ENCODE results near the gene ACTN1.
A peak's percentile ranks its signal among the peaks of the same experiment; 100 is the strongest.

The ACTN1 gene

GRCh38 chr14:68958553-68958952 is 20.5 kb downstream of the ACTN1 start:
- peaks cover 3% of the 10 kb centered on the region for H3K27me3 Mint-ChIP-seq
- CTCF ChIA-PET = interaction anchor here (1.0 kb wide), 2 partner anchors 46 to 47 kb away, joined by 3 to 4 read pairs; no protein-coding TSS in a partner anchor
- no peak for DNase-seq
- H3K9me3 Mint-ChIP-seq = no peaks in the 10 kb centered on the region
- H3K36me3 Mint-ChIP-seq = peaks cover 19% of the 10 kb centered on the region
- H3K4me3 Mint-ChIP-seq = no peak overlapping the region
- no peak overlapping the region for H3K27ac Mint-ChIP-seq
- peaks cover 52% of the 10 kb centered on the region for H3K4me1 Mint-ChIP-seq

- Mint-ChIP-seq H3K27me3 (peaks cover 3% of the 10 kb centered on the region), H3K27ac (no peak overlapping the region), H3K4me1 (peaks cover 52% of the 10 kb centered on the region), H3K4me3 (no peak overlapping the region), H3K9me3 (no peaks in the 10 kb centered on the region), H3K36me3 (peaks cover 16% of the 10 kb centered on the region)
- DNase-seq = no peak
- CTCF ChIA-PET = interaction anchor here (1.0 kb wide), 1 partner anchor 46 kb away, joined by 3 read pairs; no protein-coding TSS in a partner anchor
These were observed 21.3 kb downstream of the ACTN1 start for GRCh38 chr14:68957775-68958174.

- Mint-ChIP-seq H3K4me1 (peaks cover 57% of the 10 kb centered on the region), H3K9me3 (no peaks in the 10 kb centered on the region), H3K36me3 (peaks cover 12% of the 10 kb centered on the region), H3K27ac (peak overlapping the region; percentile 39), H3K4me3 (no peak overlapping the region), H3K27me3 (peaks cover 3% of the 10 kb centered on the region)
- CTCF ChIA-PET = no interaction called here
- no peak for DNase-seq
These were observed 22.4 kb downstream of the ACTN1 start for GRCh38 chr14:68956724-68957123.

GRCh38 chr14:68955851-68956179 is 23.3 kb downstream of the ACTN1 start:
- CTCF ChIA-PET = interaction anchor here (1.0 kb wide), 1 partner anchor 44 kb away, joined by 3 read pairs; no protein-coding TSS in a partner anchor
- no peaks in the 10 kb centered on the region for H3K9me3 Mint-ChIP-seq
- H3K27ac Mint-ChIP-seq = no peak overlapping the region
- no peak overlapping the region for H3K4me3 Mint-ChIP-seq
- H3K36me3 Mint-ChIP-seq = peaks cover 12% of the 10 kb centered on the region
- peaks cover 65% of the 10 kb centered on the region for H3K4me1 Mint-ChIP-seq
- no peak for DNase-seq
- peaks cover 3% of the 10 kb centered on the region for H3K27me3 Mint-ChIP-seq

- no peak for DNase-seq
- peaks cover 65% of the 10 kb centered on the region for H3K4me1 Mint-ChIP-seq
- peaks cover 3% of the 10 kb centered on the region for H3K27me3 Mint-ChIP-seq
- no peak overlapping the region for H3K27ac Mint-ChIP-seq
- H3K9me3 Mint-ChIP-seq = no peaks in the 10 kb centered on the region
- H3K36me3 Mint-ChIP-seq = peaks cover 12% of the 10 kb centered on the region
- CTCF ChIA-PET = interaction anchor here (0.8 to 1.0 kb wide), 2 partner anchors 44 kb away, joined by 3 read pairs; no protein-coding TSS in a partner anchor
- no peak overlapping the region for H3K4me3 Mint-ChIP-seq
These were observed 23.8 kb downstream of the ACTN1 start for GRCh38 chr14:68955164-68955850.

- Mint-ChIP-seq H3K27me3 (no peaks in the 10 kb centered on the region), H3K4me1 (peaks cover 63% of the 10 kb centered on the region), H3K9me3 (no peaks in the 10 kb centered on the region), H3K36me3 (peaks cover 12% of the 10 kb centered on the region), H3K27ac (no peak overlapping the region), H3K4me3 (no peak overlapping the region)
- DNase-seq = no peak
- CTCF ChIA-PET = no interaction called here
These were observed 25.9 kb downstream of the ACTN1 start for GRCh38 chr14:68953196-68953555.

GRCh38 chr14:68952531-68953195 is 26.4 kb downstream of the ACTN1 start:
- no peak for DNase-seq
- no peak overlapping the region for H3K27ac Mint-ChIP-seq
- H3K36me3 Mint-ChIP-seq = peaks cover 12% of the 10 kb centered on the region
- no peaks in the 10 kb centered on the region for H3K27me3 Mint-ChIP-seq
- CTCF ChIA-PET = interaction anchor here (1.0 kb wide), 1 partner anchor 41 kb away, joined by 3 read pairs; no protein-coding TSS in a partner anchor
- no peaks in the 10 kb centered on the region for H3K9me3 Mint-ChIP-seq
- no peak overlapping the region for H3K4me3 Mint-ChIP-seq
- H3K4me1 Mint-ChIP-seq = peaks cover 63% of the 10 kb centered on the region

GRCh38 chr14:68951800-68952530 is 27.1 kb downstream of the ACTN1 start:
- no peak overlapping the region for H3K4me3 Mint-ChIP-seq

GRCh38 chr14:68951035-68951797 is 27.9 kb downstream of the ACTN1 start:
- DNase-seq = no peak
- peaks cover 56% of the 10 kb centered on the region for H3K4me1 Mint-ChIP-seq
- H3K9me3 Mint-ChIP-seq = no peaks in the 10 kb centered on the region
- CTCF ChIA-PET = interaction anchor here (1.0 kb wide), 1 partner anchor 40 kb away, joined by 3 read pairs; no protein-coding TSS in a partner anchor
- H3K4me3 Mint-ChIP-seq = no peak overlapping the region
- no peaks in the 10 kb centered on the region for H3K27me3 Mint-ChIP-seq
- no peak overlapping the region for H3K27ac Mint-ChIP-seq
- H3K36me3 Mint-ChIP-seq = peaks cover 4% of the 10 kb centered on the region

More at GRCh38 chr14:68951800-68952530, 27.1 kb downstream of the ACTN1 start:
- Mint-ChIP-seq H3K4me1 (peaks cover 58% of the 10 kb centered on the region), H3K9me3 (no peaks in the 10 kb centered on the region), H3K36me3 (peaks cover 9% of the 10 kb centered on the region), H3K27me3 (no peaks in the 10 kb centered on the region), H3K27ac (no peak overlapping the region)
- no peak for DNase-seq
- CTCF ChIA-PET = interaction anchor here (1.0 kb wide), 1 partner anchor 41 kb away, joined by 3 read pairs; no protein-coding TSS in a partner anchor

GRCh38 chr14:68950111-68950510 is 29.0 kb downstream of the ACTN1 start:
- peaks cover 58% of the 10 kb centered on the region for H3K4me1 Mint-ChIP-seq
- H3K36me3 Mint-ChIP-seq = peaks cover under 1% of the 10 kb centered on the region
- DNase-seq = no peak
- H3K27me3 Mint-ChIP-seq = no peaks in the 10 kb centered on the region
- no peak overlapping the region for H3K4me3 Mint-ChIP-seq
- CTCF ChIA-PET = no interaction called here
- no peak overlapping the region for H3K27ac Mint-ChIP-seq
- no peaks in the 10 kb centered on the region for H3K9me3 Mint-ChIP-seq

GRCh38 chr14:68949601-68949965 is 29.5 kb downstream of the ACTN1 start:
- Mint-ChIP-seq H3K9me3 (no peaks in the 10 kb centered on the region), H3K27ac (no peak overlapping the region), H3K36me3 (no peaks in the 10 kb centered on the region), H3K4me3 (no peak overlapping the region), H3K27me3 (no peaks in the 10 kb centered on the region), H3K4me1 (peaks cover 59% of the 10 kb centered on the region)
- CTCF ChIA-PET = interaction anchor here (1.0 kb wide), 1 partner anchor 14 kb away, joined by 3 read pairs; no protein-coding TSS in a partner anchor
- no peak for DNase-seq

- DNase-seq = no peak
- H3K27me3 Mint-ChIP-seq = no peaks in the 10 kb centered on the region
- H3K4me1 Mint-ChIP-seq = peaks cover 60% of the 10 kb centered on the region
- no peaks in the 10 kb centered on the region for H3K36me3 Mint-ChIP-seq
- no peak overlapping the region for H3K4me3 Mint-ChIP-seq
- H3K9me3 Mint-ChIP-seq = no peaks in the 10 kb centered on the region
- CTCF ChIA-PET = interaction anchor here (1.0 to 1.2 kb wide), 3 partner anchors 9 to 36 kb away, joined by 3 to 4 read pairs (median 3); no protein-coding TSS in a partner anchor
- H3K27ac Mint-ChIP-seq = no peak overlapping the region
These were observed 30.2 kb downstream of the ACTN1 start for GRCh38 chr14:68948686-68949600.

GRCh38 chr14:68947802-68948201 is 31.3 kb downstream of the ACTN1 start:
- Mint-ChIP-seq H3K4me1 (peaks cover 55% of the 10 kb centered on the region), H3K27me3 (no peaks in the 10 kb centered on the region), H3K27ac (no peak overlapping the region), H3K36me3 (no peaks in the 10 kb centered on the region), H3K9me3 (no peaks in the 10 kb centered on the region), H3K4me3 (no peak overlapping the region)
- CTCF ChIA-PET = interaction anchor here (1.2 kb wide), 1 partner anchor 35 kb away, joined by 4 read pairs; no protein-coding TSS in a partner anchor
- no peak for DNase-seq
